Activated B cell treated with CpG ODN at 0.5 μM for 24 hours (primary cell): Measurements from ENCODE around the gene CHMP6. TPM values are rescaled to one million over a fixed set of nuclear protein-coding genes. Genes with fewer than 3 reads are reported as not detected.

Source experiments
- ATAC-seq: fragments of 200-7000 bp; cut with Tn5 transposase; one replicate; pipeline ENCODE4 v1.10.0; 2021; ENCODE audit warnings: low read depth, mild to moderate bottlenecking, moderate library complexity
- CTCF ChIA-PET: fragments of 350-600 bp; sonication (Branson Sonifier 250); formaldehyde crosslinking; loops from one replicate; lab custom pipeline; 2021; ENCODE audit warnings: antibody characterized with exemption; lab: Charles Lee
- POLR2A ChIA-PET: fragments of 350-600 bp; sonication (Branson Sonifier 250); formaldehyde crosslinking; loops from one replicate; lab custom pipeline; 2021; ENCODE audit warnings: antibody characterized with exemption; lab: Charles Lee
- DNase-seq: peaks from one replicate; pipeline ENCODE4 v3.0.0; 2022
- H3K27ac Mint-ChIP-seq: one replicate; pipeline ENCODE4 v1.8.0; 2020; ENCODE audit warnings: mixed read lengths
- H3K27me3 Mint-ChIP-seq: one replicate; pipeline ENCODE4 v1.8.0; 2021; ENCODE audit warnings: mixed read lengths
- H3K36me3 Mint-ChIP-seq: one replicate; pipeline ENCODE4 v1.8.0; 2021; ENCODE audit warnings: low read depth, mixed read lengths
- H3K4me1 Mint-ChIP-seq: one replicate; pipeline ENCODE4 v1.8.0; 2021; ENCODE audit warnings: mixed read lengths
- H3K4me3 Mint-ChIP-seq: one replicate; pipeline ENCODE4 v1.8.0; 2020; ENCODE audit warnings: mild to moderate bottlenecking, mixed read lengths
- H3K9me3 Mint-ChIP-seq: one replicate; pipeline ENCODE4 v1.8.0; 2020; ENCODE audit warnings: mixed read lengths
- intact Hi-C: fragments of 100-400 bp; cut with micrococcal nuclease; formaldehyde crosslinking; loops from one replicate; pipeline ENCODE4 v1.15.1; 2024
- total RNA-seq: library from RNA; stranded (reverse); gene quantifications from 2 replicates; pipeline ENCODE4 v1.2.3, GENCODE V29; 2022
- TF ChIP-seq, protein P1 (sequence below): fragments of 200-600 bp; IDR thresholded peaks from one replicate; pipeline ENCODE4 v1.8.0; 2022; ENCODE audit warnings: antibody characterized with exemption, mild to moderate bottlenecking

The CHMP6 gene
- total RNA-seq = 35.1 and 36.6 TPM in 2 replicates

DNA sequence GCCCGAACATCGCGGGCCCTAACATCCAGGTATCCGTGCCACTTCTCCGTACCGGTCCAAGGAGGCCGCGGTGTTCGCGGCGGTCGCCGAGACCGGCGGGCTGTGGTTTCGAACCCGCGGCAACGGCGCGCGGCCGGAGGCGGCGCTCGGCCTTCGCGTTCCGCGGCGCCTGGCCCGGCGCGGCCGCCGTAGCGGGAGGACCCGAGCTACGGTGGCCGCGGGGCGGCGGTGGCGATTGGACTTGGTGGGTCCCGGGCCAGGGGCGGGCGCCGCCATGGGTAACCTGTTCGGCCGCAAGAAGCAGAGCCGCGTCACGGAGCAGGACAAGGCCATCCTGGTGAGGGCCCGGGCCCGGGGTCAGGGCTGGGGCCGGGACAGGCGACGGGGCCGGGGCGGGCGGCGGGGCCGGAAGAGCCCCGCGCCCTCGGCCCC, at the start of gene CHMP6:
CHMP6 (plus strand) TSS at position 197 of the 432 bp plus-strand sequence; CDS start at position 275, 78 bp downstream.
- H3K4me3 Mint-ChIP-seq = peak within 1 kb of the TSS; percentile 83
- no peaks in the 10 kb centered on the region for H3K9me3 Mint-ChIP-seq
- H3K4me1 Mint-ChIP-seq = peaks cover 43% of the 10 kb centered on the region
- H3K27ac Mint-ChIP-seq = peak within 1 kb of the TSS; percentile 50
- H3K27me3 Mint-ChIP-seq = no peaks in the 10 kb centered on the region
- intact Hi-C loops = loop anchor here (1.0 kb wide), 1 partner anchor 447 kb away; the partner anchor contains the start of gene RPTOR
- ATAC-seq (peak; percentile 62), DNase-seq (peak; percentile 81)
- CTCF ChIA-PET = no interaction called here
- POLR2A ChIA-PET = interaction anchor here (0.6 to 1.5 kb wide), 3 partner anchors 537 to 658 kb away, joined by 3 to 5 read pairs (median 3); partner anchors contain the start of gene ENDOV
- peaks cover 17% of the 10 kb centered on the region for H3K36me3 Mint-ChIP-seq
- TF ChIP-seq, protein P1, sequence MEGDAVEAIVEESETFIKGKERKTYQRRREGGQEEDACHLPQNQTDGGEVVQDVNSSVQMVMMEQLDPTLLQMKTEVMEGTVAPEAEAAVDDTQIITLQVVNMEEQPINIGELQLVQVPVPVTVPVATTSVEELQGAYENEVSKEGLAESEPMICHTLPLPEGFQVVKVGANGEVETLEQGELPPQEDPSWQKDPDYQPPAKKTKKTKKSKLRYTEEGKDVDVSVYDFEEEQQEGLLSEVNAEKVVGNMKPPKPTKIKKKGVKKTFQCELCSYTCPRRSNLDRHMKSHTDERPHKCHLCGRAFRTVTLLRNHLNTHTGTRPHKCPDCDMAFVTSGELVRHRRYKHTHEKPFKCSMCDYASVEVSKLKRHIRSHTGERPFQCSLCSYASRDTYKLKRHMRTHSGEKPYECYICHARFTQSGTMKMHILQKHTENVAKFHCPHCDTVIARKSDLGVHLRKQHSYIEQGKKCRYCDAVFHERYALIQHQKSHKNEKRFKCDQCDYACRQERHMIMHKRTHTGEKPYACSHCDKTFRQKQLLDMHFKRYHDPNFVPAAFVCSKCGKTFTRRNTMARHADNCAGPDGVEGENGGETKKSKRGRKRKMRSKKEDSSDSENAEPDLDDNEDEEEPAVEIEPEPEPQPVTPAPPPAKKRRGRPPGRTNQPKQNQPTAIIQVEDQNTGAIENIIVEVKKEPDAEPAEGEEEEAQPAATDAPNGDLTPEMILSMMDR = no peak

DNA sequence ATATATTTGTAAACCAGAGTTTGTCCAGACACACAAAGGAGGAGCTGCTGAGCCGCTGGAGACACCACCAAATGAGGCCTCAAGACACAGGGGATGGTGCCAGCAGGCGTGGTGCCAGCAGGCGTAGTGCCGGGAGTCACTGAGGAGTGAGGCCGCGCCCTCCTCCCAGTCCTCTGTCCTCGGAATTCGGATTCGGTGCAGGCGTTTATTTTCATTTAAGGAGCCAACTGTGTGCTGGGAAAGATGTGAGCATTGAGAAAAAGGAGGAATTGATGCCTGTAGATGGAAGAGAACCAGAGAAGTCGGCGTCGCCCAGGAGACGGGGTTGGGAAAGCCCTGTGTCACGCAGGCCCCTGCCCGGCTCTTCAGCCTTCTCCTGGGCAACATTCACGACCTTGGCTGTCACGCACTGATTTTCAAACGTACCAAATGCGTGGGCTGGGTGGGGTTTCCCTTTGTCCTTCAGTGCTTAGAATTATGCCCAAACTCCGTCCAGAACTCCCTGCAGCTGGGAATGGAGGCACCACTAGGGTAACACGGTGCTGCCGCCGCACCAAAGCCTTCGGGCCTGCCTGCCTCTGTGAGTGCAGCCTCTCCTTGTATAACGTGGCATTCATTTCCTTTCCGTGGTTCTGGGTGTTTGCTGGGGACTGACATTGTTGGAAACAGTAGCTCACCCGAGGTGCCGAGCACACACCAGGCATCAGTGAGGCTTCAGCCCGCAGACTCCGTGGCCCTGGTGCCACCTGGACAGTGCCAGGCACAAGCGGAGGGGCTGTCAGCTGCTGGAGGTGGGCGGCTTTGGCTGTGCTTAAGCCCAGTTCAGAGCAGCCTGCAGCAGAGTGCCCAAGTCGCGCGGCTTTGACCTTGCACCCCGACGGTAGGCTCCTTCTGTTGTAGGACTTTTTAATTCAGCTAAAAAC, 49.0 kb upstream of the CHMP6 start:
- DNase-seq (no peak), ATAC-seq (no peak)
- Mint-ChIP-seq H3K36me3 (peaks cover 39% of the 10 kb centered on the region), H3K4me1 (peaks cover 27% of the 10 kb centered on the region), H3K27me3 (no peaks in the 10 kb centered on the region), H3K27ac (no peak overlapping the region), H3K9me3 (no peaks in the 10 kb centered on the region), H3K4me3 (no peak overlapping the region)
- TF ChIP-seq, protein P1 = no peak
- POLR2A ChIA-PET = interaction anchor here (1.7 kb wide), 1 partner anchor 32 kb away, joined by 5 read pairs; no protein-coding TSS in a partner anchor
- CTCF ChIA-PET = no interaction called here
- intact Hi-C loops = no loop called here

DNA sequence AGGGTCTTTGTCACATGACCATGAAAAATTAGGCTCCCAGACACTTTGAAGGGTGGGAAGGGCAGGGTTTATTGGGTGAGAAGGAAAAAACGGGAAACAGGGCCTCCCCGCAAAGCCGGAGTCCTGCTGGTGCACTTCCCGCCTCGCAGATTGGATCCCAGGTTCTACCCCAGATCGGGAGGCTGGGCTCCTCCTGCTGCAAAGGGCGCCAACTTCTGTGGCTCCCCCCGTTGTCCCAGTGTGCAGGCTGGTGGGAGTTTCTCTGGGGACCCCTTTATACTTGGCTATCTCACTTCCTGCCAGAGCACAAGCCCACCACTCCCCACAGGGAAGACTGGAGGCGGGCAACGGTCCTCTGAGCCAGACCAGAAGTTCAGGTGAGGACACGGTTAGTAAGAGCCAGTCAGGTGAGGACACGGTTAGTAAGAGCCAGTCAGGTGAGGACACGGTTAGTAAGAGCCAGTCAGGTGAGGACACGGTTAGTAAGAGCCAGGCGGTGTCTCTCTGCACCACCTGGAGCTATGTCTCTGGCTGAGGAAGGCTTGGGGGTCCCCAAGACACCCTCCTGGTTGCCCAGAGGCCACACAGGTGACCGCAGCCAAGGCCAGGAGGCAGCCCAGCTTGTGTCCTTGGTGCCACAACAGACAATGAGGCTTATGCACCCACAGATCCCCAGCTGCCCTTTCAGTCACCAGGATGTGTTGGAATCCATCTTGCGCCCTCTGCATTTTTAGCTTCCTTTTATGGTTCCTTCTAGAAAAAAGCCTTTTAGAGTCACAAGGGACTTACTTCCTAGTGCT, 48.1 kb upstream of the CHMP6 start:
- POLR2A ChIA-PET = no interaction called here
- CTCF ChIA-PET = no interaction called here

DNA sequence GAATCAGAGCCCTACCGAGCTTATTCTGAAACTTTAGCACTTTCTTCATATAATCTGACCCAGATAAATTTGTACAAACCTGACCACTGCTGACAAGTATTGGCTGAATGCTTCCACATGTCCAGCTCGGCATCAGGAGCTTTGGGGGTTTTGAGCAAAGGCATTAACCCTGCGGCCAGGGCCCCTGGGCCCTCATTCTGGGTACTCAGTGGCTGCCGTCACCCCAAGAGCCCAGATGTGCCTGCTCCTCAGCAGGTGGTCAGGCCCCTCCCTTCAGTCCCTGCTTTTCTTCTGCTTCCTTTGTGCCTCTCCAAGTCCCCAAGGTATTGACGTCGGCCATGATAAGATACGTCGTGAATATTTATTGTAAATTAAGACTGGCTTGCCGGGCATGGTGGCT, 47.3 kb upstream of the CHMP6 start:
- TF ChIP-seq, protein P1 = no peak
- POLR2A ChIA-PET = interaction anchor here (0.7 kb wide), 1 partner anchor 10 kb away, joined by 14 read pairs; no protein-coding TSS in a partner anchor
- no peak overlapping the region for H3K27ac Mint-ChIP-seq
- peaks cover 13% of the 10 kb centered on the region for H3K4me1 Mint-ChIP-seq
- ATAC-seq = no peak
- no peak for DNase-seq
- H3K27me3 Mint-ChIP-seq = no peaks in the 10 kb centered on the region
- intact Hi-C loops = no loop called here
- no peaks in the 10 kb centered on the region for H3K9me3 Mint-ChIP-seq
- no peak overlapping the region for H3K4me3 Mint-ChIP-seq
- CTCF ChIA-PET = no interaction called here
- peaks cover 39% of the 10 kb centered on the region for H3K36me3 Mint-ChIP-seq

More for the DNA sequence above, 48.1 kb upstream of the CHMP6 start:
- DNase-seq = no peak
- Mint-ChIP-seq H3K4me3 (no peak overlapping the region), H3K27ac (no peak overlapping the region), H3K36me3 (peaks cover 40% of the 10 kb centered on the region), H3K9me3 (no peaks in the 10 kb centered on the region), H3K4me1 (peaks cover 21% of the 10 kb centered on the region), H3K27me3 (no peaks in the 10 kb centered on the region)
- TF ChIP-seq, protein P1 = no peak
- no peak for ATAC-seq
- intact Hi-C loops = no loop called here
